HL-60/S4 treated with retinoic acid at 250 ng/mL for 4 days and 3 days (cell line): ENCODE results near the gene C12orf42.

Source experiments
- in situ Hi-C: fragments of 300-500 bp; cut with MboI; formaldehyde crosslinking; loops from 2 replicates; pipeline ENCODE4 v1.7.0; 2022; ENCODE audit warnings: low sequenced_read_pairs

The C12orf42 gene

GRCh38 chr12:103495469-103496456 lies at the start of gene C12orf42:
C12orf42 (minus strand) TSS chr12:103495968; CDS start chr12:103478426, 17,542 bp downstream.
- in situ Hi-C loops, result no loop called here

- in situ Hi-C loops, result no loop called here
Observed at GRCh38 chr12:103542078-103542477, 46.3 kb upstream of the C12orf42 start.

- in situ Hi-C loops, result no loop called here
Observed at GRCh38 chr12:103540319-103540718, 44.6 kb upstream of the C12orf42 start.

GRCh38 chr12:103538397-103538796 lies 42.6 kb upstream of the C12orf42 start:
- in situ Hi-C loops, result no loop called here

GRCh38 chr12:103530307-103531066 lies 34.7 kb upstream of the C12orf42 start:
- in situ Hi-C loops, result no loop called here

GRCh38 chr12:103529306-103529705 lies 33.5 kb upstream of the C12orf42 start:
- in situ Hi-C loops, result no loop called here

GRCh38 chr12:103524238-103524875 lies 28.6 kb upstream of the C12orf42 start:
- in situ Hi-C loops, result no loop called here

GRCh38 chr12:103523771-103524170 lies 28.0 kb upstream of the C12orf42 start:
- in situ Hi-C loops, result no loop called here

- in situ Hi-C loops, result no loop called here
Observed at GRCh38 chr12:103520686-103521215, 25.0 kb upstream of the C12orf42 start.

- in situ Hi-C loops, result no loop called here
Observed at GRCh38 chr12:103519632-103520031, 23.9 kb upstream of the C12orf42 start.

GRCh38 chr12:103518899-103519298 lies 23.1 kb upstream of the C12orf42 start:
- in situ Hi-C loops, result no loop called here

- in situ Hi-C loops, result no loop called here
Observed at GRCh38 chr12:103517161-103517560, 21.4 kb upstream of the C12orf42 start.

- in situ Hi-C loops, result no loop called here
Observed at GRCh38 chr12:103515341-103515740, 19.6 kb upstream of the C12orf42 start.

- in situ Hi-C loops, result no loop called here
Observed at GRCh38 chr12:103513875-103514274, 18.1 kb upstream of the C12orf42 start.

GRCh38 chr12:103505371-103506236 lies 9.8 kb upstream of the C12orf42 start:
- in situ Hi-C loops, result no loop called here

- in situ Hi-C loops, result no loop called here
Observed at GRCh38 chr12:103504606-103505005, 8.8 kb upstream of the C12orf42 start.

GRCh38 chr12:103503546-103504480 lies 8.0 kb upstream of the C12orf42 start:
- in situ Hi-C loops, result no loop called here

- in situ Hi-C loops, result no loop called here
Observed at GRCh38 chr12:103501447-103501846, 5.7 kb upstream of the C12orf42 start.

GRCh38 chr12:103499571-103499970 lies 3.8 kb upstream of the C12orf42 start:
- in situ Hi-C loops, result no loop called here
